WTC11 (cell line): ENCODE results near the gene LRMDA. TPM values are rescaled to one million over a fixed set of nuclear protein-coding genes. Genes with fewer than 3 reads are reported as not detected.

Experiments used
- ATAC-seq: fragments of 200-7000 bp; cut with Tn5 transposase; 2 replicates; pipeline ENCODE4 v1.10.0; 2021; ENCODE audit warnings: mild to moderate bottlenecking, moderate library complexity
- CTCF ChIA-PET: fragments of 300-600 bp; sonication (Branson Sonifier 250); formaldehyde crosslinking; loops from one replicate; lab custom pipeline; 2021; ENCODE audit warnings: antibody characterized with exemption; lab: Charles Lee
- POLR2A ChIA-PET: fragments of 350-600 bp; sonication (Branson Sonifier 250); formaldehyde crosslinking; loops from one replicate; lab custom pipeline; 2021; ENCODE audit warnings: antibody characterized with exemption; lab: Charles Lee
- DNase-seq: peaks from one replicate; pipeline ENCODE4 v3.0.0; 2021; ENCODE audit warnings: low spot score
- H3K27ac Mint-ChIP-seq: 2 replicates; pipeline ENCODE4 v1.8.0; 2021; ENCODE audit warnings: mixed read lengths
- H3K27me3 Mint-ChIP-seq: 2 replicates; pipeline ENCODE4 v1.8.0; 2021; ENCODE audit warnings: low read depth, mild to moderate bottlenecking, moderate library complexity, mixed read lengths
- H3K36me3 Mint-ChIP-seq: 2 replicates; pipeline ENCODE4 v1.8.0; 2021; ENCODE audit warnings: mixed read lengths
- H3K4me1 Mint-ChIP-seq: 2 replicates; pipeline ENCODE4 v1.8.0; 2022; ENCODE audit warnings: mixed read lengths
- H3K4me3 Mint-ChIP-seq: 2 replicates; pipeline ENCODE4 v1.8.0; 2021; ENCODE audit warnings: mild to moderate bottlenecking, moderate library complexity, mixed read lengths
- H3K9me3 Mint-ChIP-seq: 2 replicates; pipeline ENCODE4 v1.8.0; 2021; ENCODE audit warnings: mixed read lengths
- KAT7 ChIP-seq: sonication (generic); formaldehyde crosslinking; IDR thresholded peaks from 2 replicates; pipeline ENCODE4 v1.8.1; 2023; ENCODE audit warnings: missing genetic modification reagents, mild to moderate bottlenecking, borderline replicate concordance
- NFYB ChIP-seq: sonication (generic); formaldehyde crosslinking; conservative IDR thresholded peaks from 2 replicates; pipeline ENCODE4 v1.8.0; 2022; ENCODE audit warnings: low read depth, missing genetic modification reagents
- RORB ChIP-seq: fragments of 250-450 bp; sonication (Bioruptor Pico); IDR thresholded peaks from 2 replicates; pipeline ENCODE4 v1.9.0; 2021; ENCODE audit warnings: mild to moderate bottlenecking
- ZBTB21 ChIP-seq: sonication (generic); formaldehyde crosslinking; IDR thresholded peaks from 2 replicates; pipeline ENCODE4 v1.8.1; 2023; ENCODE audit warnings: mild to moderate bottlenecking, missing genetic modification reagents, borderline replicate concordance
- ZNF121 ChIP-seq: sonication (generic); formaldehyde crosslinking; IDR thresholded peaks from 2 replicates; pipeline ENCODE4 v1.8.0; 2023; ENCODE audit warnings: missing genetic modification reagents
- ZNF423 ChIP-seq: fragments of 250-450 bp; sonication (Bioruptor Pico); IDR thresholded peaks from 2 replicates; pipeline ENCODE4 v2.1.2; 2022; ENCODE audit warnings: mild to moderate bottlenecking, moderate library complexity
- total RNA-seq: library from RNA; stranded (reverse); gene quantifications from 3 replicates; pipeline ENCODE4 v1.2.3, GENCODE V29; 2021
- TF ChIP-seq, protein P1 (sequence below): sonication (generic); formaldehyde crosslinking; IDR thresholded peaks from 2 replicates; pipeline ENCODE4 v1.8.0; 2022; ENCODE audit warnings: mild to moderate bottlenecking, missing genetic modification reagents
- TF ChIP-seq, protein P2 (sequence below): sonication (generic); formaldehyde crosslinking; IDR thresholded peaks from 2 replicates; pipeline ENCODE4 v1.8.1; 2023; ENCODE audit warnings: mild to moderate bottlenecking, missing genetic modification reagents
- TF ChIP-seq, protein P3 (sequence below): fragments of 250-450 bp; sonication (Bioruptor Pico); IDR thresholded peaks from 2 replicates; pipeline ENCODE4 v1.8.0; 2021; ENCODE audit warnings: mild to moderate bottlenecking
- TF ChIP-seq, protein P4 (sequence below): fragments of 250-450 bp; sonication (Bioruptor Pico); IDR thresholded peaks from 2 replicates; pipeline ENCODE4 v2.1.2; 2022; ENCODE audit warnings: mild to moderate bottlenecking, moderate library complexity
- TF ChIP-seq, protein P5 (sequence below): sonication (generic); formaldehyde crosslinking; IDR thresholded peaks from 2 replicates; pipeline ENCODE4 v1.8.0; 2022; ENCODE audit warnings: mild to moderate bottlenecking, missing genetic modification reagents
- TF ChIP-seq, protein P6 (sequence below): sonication (generic); formaldehyde crosslinking; IDR thresholded peaks from 2 replicates; pipeline ENCODE4 v1.8.1; 2023; ENCODE audit warnings: mild to moderate bottlenecking, missing genetic modification reagents, moderate library complexity
- TF ChIP-seq, protein P7 (sequence below): sonication (generic); formaldehyde crosslinking; IDR thresholded peaks from 2 replicates; pipeline ENCODE4 v1.8.0; 2023; ENCODE audit warnings: missing genetic modification reagents, mild to moderate bottlenecking, borderline replicate concordance
- TF ChIP-seq, protein P8 (sequence below): sonication (generic); formaldehyde crosslinking; conservative IDR thresholded peaks from 2 replicates; pipeline ENCODE4 v1.8.1; 2022; ENCODE audit warnings: mild to moderate bottlenecking, missing genetic modification reagents
- TF ChIP-seq, protein P9 (sequence below): sonication (generic); formaldehyde crosslinking; IDR thresholded peaks from 2 replicates; pipeline ENCODE4 v1.8.0; 2022; ENCODE audit warnings: mild to moderate bottlenecking, missing genetic modification reagents

Gene LRMDA
- total RNA-seq, 1 experiment from 2014 or later: 0.92 TPM

DNA sequence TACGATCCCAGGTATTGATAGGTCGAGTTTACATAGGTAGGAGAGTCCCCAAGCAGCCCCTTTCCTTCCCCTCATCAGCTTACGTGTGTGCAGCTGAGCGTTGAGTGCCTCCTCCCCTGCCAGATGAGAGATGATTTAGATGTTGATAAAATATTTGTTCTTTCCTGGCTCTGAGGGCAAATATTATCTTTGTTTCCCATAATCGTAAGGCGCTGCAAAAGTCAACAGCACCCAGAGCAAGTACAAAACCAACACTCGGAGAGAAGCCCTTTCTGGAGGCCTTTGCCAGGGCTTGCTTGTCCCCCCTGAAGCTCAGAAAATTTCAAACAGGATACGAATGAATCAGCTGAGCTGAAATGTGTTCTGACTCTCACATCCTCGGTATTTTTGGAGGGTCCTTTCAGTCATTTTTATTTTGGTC, 683.2 kb downstream of the LRMDA start (continued):
- TF ChIP-seq, protein P1, sequence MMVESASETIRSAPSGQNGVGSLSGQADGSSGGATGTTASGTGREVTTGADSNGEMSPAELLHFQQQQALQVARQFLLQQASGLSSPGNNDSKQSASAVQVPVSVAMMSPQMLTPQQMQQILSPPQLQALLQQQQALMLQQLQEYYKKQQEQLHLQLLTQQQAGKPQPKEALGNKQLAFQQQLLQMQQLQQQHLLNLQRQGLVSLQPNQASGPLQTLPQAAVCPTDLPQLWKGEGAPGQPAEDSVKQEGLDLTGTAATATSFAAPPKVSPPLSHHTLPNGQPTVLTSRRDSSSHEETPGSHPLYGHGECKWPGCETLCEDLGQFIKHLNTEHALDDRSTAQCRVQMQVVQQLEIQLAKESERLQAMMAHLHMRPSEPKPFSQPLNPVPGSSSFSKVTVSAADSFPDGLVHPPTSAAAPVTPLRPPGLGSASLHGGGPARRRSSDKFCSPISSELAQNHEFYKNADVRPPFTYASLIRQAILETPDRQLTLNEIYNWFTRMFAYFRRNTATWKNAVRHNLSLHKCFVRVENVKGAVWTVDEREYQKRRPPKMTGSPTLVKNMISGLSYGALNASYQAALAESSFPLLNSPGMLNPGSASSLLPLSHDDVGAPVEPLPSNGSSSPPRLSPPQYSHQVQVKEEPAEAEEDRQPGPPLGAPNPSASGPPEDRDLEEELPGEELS (CRISPR knock-in tag): no peak
- no peak for TF ChIP-seq KAT7
- TF ChIP-seq, protein P2, sequence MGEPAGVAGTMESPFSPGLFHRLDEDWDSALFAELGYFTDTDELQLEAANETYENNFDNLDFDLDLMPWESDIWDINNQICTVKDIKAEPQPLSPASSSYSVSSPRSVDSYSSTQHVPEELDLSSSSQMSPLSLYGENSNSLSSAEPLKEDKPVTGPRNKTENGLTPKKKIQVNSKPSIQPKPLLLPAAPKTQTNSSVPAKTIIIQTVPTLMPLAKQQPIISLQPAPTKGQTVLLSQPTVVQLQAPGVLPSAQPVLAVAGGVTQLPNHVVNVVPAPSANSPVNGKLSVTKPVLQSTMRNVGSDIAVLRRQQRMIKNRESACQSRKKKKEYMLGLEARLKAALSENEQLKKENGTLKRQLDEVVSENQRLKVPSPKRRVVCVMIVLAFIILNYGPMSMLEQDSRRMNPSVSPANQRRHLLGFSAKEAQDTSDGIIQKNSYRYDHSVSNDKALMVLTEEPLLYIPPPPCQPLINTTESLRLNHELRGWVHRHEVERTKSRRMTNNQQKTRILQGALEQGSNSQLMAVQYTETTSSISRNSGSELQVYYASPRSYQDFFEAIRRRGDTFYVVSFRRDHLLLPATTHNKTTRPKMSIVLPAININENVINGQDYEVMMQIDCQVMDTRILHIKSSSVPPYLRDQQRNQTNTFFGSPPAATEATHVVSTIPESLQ (CRISPR knock-in tag): no peak
- TF ChIP-seq ZBTB21 (CRISPR knock-in tag): no peak

DNA sequence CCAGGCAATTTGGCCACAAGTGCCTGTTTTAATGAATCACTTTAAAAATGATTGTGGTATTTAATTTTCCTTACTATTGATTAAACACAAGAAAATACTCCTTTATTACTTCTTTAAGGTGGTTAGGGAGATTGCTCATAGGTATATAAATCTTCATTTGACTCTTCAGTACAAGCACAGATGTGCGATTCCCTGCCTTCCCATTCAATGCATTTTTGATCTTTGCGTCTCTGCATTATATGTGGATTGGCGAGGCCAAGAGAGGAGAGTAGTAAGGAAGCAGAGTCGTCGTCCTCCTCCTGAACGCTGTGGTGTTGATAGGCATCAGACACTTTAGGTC, 683.7 kb downstream of the LRMDA start:
- DNase-seq: no peak
- Mint-ChIP-seq H3K4me1 (peaks cover 37% of the 10 kb centered on the region), H3K36me3 (no peaks in the 10 kb centered on the region), H3K27me3 (peaks cover 23% of the 10 kb centered on the region), H3K9me3 (no peaks in the 10 kb centered on the region), H3K4me3 (no peak overlapping the region), H3K27ac (no peak overlapping the region)
- CTCF ChIA-PET: no interaction called here
- ATAC-seq: no peak
- TF ChIP-seq, protein P2 (CRISPR knock-in tag): no peak
- TF ChIP-seq, protein P3, sequence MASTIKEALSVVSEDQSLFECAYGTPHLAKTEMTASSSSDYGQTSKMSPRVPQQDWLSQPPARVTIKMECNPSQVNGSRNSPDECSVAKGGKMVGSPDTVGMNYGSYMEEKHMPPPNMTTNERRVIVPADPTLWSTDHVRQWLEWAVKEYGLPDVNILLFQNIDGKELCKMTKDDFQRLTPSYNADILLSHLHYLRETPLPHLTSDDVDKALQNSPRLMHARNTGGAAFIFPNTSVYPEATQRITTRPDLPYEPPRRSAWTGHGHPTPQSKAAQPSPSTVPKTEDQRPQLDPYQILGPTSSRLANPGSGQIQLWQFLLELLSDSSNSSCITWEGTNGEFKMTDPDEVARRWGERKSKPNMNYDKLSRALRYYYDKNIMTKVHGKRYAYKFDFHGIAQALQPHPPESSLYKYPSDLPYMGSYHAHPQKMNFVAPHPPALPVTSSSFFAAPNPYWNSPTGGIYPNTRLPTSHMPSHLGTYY (CRISPR knock-in tag): no peak
- TF ChIP-seq RORB (CRISPR knock-in tag) (no peak), ZBTB21 (CRISPR knock-in tag) (no peak), NFYB (CRISPR knock-in tag) (no peak), ZNF121 (CRISPR knock-in tag) (no peak), ZNF423 (CRISPR knock-in tag) (no peak)
- TF ChIP-seq, protein P4, sequence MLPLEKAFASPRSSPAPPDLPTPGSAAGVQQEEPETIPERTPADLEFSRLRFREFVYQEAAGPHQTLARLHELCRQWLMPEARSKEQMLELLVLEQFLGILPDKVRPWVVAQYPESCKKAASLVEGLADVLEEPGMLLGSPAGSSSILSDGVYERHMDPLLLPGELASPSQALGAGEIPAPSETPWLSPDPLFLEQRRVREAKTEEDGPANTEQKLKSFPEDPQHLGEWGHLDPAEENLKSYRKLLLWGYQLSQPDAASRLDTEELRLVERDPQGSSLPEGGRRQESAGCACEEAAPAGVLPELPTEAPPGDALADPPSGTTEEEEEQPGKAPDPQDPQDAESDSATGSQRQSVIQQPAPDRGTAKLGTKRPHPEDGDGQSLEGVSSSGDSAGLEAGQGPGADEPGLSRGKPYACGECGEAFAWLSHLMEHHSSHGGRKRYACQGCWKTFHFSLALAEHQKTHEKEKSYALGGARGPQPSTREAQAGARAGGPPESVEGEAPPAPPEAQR: no peak
- TF ChIP-seq, protein P5, sequence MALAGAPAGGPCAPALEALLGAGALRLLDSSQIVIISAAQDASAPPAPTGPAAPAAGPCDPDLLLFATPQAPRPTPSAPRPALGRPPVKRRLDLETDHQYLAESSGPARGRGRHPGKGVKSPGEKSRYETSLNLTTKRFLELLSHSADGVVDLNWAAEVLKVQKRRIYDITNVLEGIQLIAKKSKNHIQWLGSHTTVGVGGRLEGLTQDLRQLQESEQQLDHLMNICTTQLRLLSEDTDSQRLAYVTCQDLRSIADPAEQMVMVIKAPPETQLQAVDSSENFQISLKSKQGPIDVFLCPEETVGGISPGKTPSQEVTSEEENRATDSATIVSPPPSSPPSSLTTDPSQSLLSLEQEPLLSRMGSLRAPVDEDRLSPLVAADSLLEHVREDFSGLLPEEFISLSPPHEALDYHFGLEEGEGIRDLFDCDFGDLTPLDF (CRISPR knock-in tag): no peak
- TF ChIP-seq, protein P6, sequence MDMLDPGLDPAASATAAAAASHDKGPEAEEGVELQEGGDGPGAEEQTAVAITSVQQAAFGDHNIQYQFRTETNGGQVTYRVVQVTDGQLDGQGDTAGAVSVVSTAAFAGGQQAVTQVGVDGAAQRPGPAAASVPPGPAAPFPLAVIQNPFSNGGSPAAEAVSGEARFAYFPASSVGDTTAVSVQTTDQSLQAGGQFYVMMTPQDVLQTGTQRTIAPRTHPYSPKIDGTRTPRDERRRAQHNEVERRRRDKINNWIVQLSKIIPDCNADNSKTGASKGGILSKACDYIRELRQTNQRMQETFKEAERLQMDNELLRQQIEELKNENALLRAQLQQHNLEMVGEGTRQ (CRISPR knock-in tag): no peak
- TF ChIP-seq, protein P7, sequence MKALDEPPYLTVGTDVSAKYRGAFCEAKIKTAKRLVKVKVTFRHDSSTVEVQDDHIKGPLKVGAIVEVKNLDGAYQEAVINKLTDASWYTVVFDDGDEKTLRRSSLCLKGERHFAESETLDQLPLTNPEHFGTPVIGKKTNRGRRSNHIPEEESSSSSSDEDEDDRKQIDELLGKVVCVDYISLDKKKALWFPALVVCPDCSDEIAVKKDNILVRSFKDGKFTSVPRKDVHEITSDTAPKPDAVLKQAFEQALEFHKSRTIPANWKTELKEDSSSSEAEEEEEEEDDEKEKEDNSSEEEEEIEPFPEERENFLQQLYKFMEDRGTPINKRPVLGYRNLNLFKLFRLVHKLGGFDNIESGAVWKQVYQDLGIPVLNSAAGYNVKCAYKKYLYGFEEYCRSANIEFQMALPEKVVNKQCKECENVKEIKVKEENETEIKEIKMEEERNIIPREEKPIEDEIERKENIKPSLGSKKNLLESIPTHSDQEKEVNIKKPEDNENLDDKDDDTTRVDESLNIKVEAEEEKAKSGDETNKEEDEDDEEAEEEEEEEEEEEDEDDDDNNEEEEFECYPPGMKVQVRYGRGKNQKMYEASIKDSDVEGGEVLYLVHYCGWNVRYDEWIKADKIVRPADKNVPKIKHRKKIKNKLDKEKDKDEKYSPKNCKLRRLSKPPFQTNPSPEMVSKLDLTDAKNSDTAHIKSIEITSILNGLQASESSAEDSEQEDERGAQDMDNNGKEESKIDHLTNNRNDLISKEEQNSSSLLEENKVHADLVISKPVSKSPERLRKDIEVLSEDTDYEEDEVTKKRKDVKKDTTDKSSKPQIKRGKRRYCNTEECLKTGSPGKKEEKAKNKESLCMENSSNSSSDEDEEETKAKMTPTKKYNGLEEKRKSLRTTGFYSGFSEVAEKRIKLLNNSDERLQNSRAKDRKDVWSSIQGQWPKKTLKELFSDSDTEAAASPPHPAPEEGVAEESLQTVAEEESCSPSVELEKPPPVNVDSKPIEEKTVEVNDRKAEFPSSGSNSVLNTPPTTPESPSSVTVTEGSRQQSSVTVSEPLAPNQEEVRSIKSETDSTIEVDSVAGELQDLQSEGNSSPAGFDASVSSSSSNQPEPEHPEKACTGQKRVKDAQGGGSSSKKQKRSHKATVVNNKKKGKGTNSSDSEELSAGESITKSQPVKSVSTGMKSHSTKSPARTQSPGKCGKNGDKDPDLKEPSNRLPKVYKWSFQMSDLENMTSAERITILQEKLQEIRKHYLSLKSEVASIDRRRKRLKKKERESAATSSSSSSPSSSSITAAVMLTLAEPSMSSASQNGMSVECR (CRISPR knock-in tag): no peak
- TF ChIP-seq, protein P8, sequence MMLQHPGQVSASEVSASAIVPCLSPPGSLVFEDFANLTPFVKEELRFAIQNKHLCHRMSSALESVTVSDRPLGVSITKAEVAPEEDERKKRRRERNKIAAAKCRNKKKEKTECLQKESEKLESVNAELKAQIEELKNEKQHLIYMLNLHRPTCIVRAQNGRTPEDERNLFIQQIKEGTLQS (CRISPR knock-in tag): no peak
- TF ChIP-seq, protein P9, sequence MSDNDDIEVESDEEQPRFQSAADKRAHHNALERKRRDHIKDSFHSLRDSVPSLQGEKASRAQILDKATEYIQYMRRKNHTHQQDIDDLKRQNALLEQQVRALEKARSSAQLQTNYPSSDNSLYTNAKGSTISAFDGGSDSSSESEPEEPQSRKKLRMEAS (CRISPR knock-in tag): no peak
- POLR2A ChIA-PET: no interaction called here
